Measurements from ENCODE around the gene PRSS8.
"Not testable (repeated sequence)": the region's sequence is repeated elsewhere in the genome, so short reads cannot be mapped to it uniquely, and the experiment has no call there.

Gene PRSS8

DNA sequence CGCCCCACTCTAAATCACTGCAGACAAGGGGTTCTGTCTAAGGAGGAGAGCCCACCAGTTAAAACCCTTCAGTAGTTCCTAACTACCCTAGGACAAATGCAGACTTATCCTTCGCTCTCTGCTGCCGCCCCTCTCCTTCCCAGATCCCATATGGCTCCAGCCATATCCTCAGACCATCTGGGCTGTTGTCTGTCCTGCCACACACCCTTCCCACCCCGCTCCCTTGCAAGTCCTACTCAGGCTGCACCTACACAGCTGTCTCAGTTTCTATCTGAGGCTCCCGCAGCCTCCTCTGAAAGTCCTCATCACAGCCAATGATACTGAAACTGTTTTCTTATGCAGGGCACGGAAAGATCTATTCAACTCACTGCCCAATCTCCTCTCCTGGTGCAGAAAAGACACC lies 28.1 kb downstream of the PRSS8 start:
- in situ Hi-C loops (cut with MboI; ENCODE audit: low sequenced_read_pairs), result no loop called here

DNA sequence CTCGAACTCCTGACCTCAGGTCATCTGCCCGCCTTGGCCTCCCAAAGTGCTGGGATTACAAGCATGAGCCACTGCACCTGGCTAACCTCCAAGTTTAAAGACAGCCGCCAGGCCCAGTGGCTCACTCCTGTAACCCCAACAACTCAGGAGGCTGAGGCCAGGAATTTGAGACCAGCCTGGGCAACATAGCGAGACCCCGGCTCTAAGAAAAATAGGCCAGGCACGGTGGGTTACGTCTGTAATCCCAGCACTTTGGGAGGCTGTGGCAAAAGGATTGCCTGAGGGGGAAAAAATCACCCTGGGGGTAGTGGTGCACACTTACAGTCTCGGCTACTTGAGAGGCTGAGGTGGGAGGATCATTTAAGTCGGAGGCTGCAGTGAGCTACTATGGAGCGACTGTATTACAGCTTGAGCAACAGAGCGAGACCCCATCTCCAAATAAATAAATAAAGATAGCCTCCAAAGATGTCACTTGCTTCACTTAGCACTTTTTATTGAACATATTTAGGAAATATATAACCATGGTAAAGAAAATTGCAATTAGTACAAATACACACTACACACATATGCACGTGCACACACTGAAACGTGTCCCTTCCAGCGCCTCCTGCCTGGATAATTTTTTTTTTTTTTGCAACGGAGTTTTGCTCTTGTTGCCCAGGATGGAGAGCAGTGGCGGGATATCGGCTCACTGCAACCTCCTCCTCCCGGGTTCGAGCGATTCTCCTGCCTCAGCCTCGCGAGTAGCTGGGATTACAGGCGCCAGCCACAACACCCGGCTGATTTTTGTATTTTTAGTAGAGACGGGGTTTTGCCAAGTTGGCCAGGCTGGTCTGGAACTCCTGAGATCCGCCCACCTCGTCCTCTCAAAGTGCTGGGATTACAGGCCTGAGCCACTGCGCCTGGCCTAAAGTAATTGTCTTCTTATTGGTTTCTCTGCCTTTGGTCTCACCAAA lies 28.7 kb downstream of the PRSS8 start:
- in situ Hi-C loops (cut with MboI; ENCODE audit: low sequenced_read_pairs), result no loop called here

DNA sequence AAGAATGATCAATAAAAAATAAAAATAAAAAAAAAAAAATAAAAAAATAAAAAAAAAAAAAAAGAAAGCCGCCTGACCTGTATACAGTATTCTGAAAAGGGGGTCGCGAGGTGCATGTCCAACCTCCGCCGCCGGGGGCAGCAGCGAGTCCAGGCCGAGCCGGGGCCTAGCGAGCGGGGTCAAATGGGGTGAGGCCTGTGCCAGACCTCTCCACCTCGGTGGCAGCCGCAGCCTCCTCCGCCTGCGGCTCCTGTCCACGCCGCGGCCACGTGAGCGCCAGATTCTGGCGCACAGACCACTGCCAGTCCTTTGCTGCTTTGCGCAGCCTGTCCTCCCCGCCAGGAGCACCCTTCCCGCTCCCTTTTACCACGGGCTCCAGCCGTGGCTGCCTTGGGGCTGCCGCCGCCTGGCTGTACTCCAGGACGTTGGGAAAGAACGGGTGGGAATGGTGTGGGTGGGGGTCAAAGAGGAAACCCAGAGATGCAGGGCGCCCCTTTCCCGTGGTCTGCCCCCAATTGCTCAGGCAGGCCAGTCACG lies 29.8 kb downstream of the PRSS8 start:
- in situ Hi-C loops (cut with MboI; ENCODE audit: low sequenced_read_pairs), result no loop called here

DNA sequence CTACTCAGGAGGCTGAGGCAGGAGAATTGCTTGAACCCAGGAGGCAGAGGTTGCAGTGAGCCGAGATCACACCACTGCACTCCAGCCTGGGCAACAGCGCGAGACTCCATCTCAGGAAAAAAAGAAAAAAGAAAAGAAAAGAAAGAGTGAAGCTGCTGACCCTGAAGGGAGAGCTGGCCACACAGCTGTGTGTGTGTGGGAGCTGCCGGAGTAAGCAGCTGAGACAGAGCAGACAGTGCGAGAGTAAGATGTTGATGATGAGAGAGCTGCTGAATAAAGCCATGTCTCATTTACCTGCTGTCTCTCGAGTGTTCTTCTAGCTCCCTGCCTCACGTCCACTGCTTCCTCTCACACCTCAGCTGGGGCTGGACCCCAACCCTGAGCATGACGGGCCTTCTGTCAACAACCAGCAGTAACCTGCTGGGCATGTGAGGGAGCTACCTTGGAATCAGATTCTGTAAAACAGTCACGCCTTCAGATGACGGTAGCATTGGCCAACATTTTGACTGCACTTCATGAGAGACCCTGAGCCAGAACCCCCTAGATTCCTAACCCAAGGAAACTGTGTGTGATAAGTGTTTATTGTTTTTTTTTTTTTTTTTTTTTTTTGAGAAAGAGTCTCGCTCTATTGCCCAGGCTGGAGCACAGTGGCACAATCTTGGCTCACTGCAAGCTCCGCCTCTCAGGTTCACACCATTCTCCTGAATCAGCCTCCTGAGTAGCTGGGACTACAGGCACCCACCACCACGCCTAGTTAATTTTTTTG lies 34.5 kb downstream of the PRSS8 start:
- in situ Hi-C loops (cut with MboI; ENCODE audit: low sequenced_read_pairs), result not testable (repeated sequence)

DNA sequence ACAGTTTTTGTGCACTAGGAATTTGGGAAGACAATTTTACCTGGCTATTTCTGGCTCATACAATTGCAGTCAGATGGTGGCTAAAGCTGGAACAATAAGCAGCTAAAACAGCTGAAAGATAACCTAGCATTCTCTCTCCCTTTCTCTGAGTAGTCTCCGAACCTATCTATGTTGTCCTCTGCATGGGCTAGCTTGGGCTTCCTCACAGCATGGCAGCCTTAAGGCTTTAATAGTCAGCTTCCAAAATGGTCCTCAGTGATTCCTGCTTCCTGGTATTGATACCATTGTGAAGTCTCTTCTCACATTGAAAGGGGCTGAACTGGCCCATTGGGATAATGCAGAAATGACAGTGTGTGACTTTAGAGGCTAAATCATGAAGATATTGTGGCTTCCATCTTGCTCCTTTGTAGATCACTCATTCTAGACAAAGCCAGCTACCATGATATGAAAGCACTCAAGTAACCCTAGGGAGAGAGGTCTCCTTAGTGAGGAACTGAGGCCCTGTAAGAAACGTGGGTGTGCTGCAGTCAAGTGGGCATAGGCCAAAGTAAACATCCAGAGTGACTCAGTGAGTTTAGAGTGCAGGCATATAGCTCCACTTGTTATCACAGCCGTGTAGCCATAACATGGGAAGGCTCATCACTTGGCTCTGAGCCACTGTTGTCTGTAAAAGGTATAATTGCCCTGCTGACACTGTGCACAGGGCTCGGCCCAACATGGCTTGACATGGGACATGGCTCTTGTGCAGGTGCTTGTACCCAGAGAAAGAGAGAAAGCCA lies 35.5 kb downstream of the PRSS8 start:
- in situ Hi-C loops (cut with MboI; ENCODE audit: low sequenced_read_pairs), result no loop called here

DNA sequence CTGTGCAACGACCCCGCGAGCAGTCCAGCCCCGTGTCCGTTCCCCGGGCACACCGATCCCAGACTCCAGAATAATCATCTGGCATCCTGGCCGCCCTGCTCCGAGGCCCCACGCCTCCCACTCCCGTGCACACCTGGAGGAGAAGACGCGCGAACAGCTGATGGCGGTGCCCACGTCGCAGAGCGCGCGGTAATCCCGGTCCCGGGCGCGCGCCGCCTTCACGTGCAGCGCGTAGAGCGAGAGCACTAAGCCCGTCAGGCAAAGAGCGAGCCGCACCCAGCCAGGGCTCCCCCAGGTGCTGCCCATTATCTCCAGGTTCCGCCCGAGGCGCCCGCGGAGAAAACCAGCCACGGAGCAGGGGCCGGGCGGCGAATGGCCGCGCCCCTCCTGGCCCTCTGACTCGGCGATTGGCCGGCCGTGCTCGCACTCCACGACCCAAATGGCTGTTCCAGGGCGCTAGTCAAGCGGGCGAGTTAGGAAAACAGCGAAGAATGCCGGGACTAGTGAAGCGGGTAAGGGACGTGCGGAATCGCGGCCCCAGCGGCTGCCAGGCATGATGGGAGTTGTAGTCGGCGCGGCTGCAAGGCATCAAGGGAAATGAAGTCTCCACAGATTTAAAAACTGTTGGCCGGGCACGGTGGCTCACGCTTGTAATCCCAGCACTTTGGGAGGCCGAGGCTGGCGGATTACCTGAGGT lies 41.0 kb downstream of the PRSS8 start, which contains the start of gene VKORC1:
VKORC1 (minus strand) TSS at position 374 of the 697 bp plus-strand sequence; CDS start at position 306, 68 bp downstream.
- in situ Hi-C loops (cut with MboI; ENCODE audit: low sequenced_read_pairs), result no loop called here

DNA sequence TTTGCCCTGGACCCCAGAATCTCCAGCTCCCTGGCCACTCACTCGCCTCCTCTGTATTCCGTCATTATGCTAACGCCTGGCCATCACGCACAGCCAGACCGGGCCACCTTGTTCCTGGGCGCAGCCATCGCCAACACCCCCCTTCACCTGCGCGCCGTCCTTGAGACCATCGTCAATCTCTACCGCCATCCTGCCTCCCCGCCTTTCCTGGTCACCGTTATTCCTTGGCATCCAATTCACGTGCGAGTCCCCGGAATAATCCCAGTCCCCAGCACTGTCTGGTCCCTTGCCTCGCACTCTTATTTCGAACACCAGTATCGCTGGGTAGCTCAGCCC lies 41.5 kb downstream of the PRSS8 start:
- in situ Hi-C loops (cut with MboI; ENCODE audit: low sequenced_read_pairs), result no loop called here

DNA sequence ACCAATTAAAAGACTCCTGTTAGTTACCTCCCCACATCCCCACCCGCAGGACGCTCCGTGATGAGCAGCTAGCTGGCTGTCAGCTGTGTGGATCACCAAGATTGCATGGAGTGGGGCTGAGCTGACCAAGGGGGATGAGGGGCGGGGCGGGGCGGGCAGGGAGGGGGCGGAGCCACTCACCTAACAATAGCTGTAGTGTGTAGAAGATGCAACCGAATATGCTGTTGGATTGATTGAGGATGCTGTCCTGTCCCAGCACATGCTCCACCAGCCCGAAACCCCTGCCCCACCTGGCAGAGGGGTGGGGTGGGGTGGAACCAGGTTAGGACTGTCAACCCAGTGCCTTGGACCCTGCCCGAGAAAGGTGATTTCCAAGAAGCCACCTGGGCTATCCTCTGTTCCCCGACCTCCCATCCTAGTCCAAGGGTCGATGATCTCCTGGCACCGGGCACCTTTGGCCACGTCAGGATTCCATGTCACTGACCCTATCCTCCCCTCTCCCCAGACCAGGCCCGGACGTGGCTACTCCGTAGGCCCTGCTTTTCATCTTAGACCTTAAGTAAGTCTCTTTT lies 42.3 kb downstream of the PRSS8 start:
- in situ Hi-C loops (cut with MboI; ENCODE audit: low sequenced_read_pairs), result no loop called here

DNA sequence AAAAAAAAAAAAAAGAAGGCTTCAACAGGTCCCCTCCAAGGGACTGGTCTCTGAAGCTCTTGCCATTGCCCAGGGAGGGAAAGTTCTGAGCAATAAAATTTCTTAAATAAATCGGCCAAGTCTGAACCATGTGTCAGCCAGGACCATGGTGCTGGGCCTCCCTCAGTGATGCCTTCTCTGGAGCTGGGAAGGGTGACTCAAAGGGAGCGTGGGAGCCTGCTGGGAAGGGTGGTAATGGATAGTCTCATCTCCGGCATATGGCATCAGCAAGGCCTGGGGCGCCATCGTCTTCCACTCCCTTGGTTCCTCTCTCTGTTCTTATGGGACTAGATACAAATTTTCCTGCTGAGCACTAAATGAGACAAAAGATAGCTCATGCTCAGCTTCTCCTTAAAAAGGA lies 43.2 kb downstream of the PRSS8 start:
- in situ Hi-C loops (cut with MboI; ENCODE audit: low sequenced_read_pairs), result no loop called here

DNA sequence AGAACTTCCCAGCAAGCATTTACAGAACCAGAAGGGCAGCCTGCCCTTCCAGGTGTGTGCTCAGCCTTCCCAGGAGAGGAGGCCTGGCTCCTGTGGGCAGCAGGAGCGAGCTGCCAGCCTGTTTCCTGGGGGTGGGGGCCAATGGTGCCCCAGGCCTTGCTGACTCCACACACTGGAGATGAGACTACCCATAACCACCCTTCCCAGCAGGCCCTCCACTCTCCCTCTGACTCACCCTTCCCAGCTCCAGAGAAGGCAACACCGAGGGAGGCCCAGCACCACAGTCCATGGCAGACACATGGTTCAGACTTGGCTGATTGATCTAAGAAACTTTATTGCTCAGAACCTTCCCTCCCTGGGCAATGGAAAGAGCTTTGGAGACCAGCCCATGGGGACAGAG lies 45.0 kb downstream of the PRSS8 start:
- in situ Hi-C loops (cut with MboI; ENCODE audit: low sequenced_read_pairs), result no loop called here

DNA sequence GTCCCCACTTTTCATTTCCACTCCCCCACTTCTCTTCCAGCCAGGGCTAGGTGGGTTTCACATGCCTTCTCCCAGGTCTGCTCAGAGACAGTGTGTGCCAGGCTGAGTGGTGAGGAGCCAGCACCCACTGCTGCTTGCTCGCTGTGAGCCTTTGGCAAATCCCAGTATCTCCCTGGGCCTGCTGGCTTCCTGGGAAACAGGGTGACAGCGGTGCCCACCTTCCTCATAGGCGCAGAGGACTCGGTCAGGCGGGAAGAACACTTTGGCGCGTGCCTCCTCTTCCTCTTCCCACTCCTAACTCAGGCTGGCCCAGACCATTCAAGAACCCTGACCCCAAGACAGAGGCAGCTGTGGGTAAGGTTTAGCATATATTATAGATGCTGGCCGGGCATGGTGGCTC lies 46.3 kb downstream of the PRSS8 start:
- in situ Hi-C loops (cut with MboI; ENCODE audit: low sequenced_read_pairs), result no loop called here

DNA sequence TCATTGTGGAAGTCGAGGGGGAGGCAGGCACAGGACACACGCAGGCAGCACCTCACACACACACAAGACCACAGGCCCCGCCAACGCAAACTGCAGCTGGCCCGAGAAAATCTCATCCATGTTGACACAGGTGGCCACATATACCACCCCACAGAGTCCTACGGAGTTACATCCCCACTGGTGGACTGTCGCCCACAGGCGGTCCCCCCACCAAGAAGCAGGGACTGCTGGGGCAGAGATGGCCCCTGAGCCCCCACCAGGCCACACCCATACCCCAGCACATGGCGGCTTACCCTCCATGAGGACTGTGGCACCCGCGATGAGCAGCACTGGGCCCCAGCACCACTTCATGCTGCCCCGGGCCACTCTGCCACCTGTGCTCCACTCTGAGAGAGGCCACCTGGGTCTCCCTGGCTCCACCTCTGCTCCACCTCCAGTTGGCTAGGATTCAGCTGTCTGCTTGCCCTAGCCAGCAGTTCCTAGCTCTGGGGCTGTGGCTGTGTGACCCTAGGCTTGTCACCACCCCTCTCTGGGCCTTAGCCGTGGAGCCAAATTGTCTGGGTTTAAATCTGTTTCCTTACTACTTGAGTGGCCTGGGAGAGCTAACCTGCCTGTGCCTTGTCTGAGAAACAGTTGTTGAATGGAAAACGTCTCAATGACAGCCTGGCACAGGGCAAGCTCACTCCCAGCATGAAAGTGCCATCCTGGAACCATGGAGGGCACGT lies 46.9 kb downstream of the PRSS8 start, which contains the start of gene PRSS53:
PRSS53 (minus strand) TSS at position 485 of the 725 bp plus-strand sequence; CDS start at position 351, 134 bp downstream.
- in situ Hi-C loops (cut with MboI; ENCODE audit: low sequenced_read_pairs), result no loop called here

DNA sequence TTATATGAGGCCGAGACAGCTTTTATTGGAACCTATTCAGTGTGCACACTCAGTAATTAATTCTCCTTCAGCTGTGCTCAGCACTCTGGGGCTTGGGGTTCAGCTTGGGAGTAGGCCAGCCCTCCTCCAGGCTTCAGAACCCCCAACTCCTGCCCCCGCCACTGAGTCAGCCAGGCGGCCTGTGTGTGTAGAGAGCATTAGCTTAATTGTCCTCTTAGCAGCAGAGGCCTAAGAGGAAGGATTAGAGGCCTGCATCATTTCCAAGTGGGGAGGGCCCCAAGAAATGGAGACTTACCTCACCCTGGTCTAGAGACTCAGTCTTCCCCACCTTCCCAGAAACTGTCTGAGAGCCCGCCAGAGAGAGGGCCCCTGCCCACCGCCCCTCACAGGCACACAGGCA lies 47.6 kb downstream of the PRSS8 start:
- in situ Hi-C loops (cut with MboI; ENCODE audit: low sequenced_read_pairs), result no loop called here

DNA sequence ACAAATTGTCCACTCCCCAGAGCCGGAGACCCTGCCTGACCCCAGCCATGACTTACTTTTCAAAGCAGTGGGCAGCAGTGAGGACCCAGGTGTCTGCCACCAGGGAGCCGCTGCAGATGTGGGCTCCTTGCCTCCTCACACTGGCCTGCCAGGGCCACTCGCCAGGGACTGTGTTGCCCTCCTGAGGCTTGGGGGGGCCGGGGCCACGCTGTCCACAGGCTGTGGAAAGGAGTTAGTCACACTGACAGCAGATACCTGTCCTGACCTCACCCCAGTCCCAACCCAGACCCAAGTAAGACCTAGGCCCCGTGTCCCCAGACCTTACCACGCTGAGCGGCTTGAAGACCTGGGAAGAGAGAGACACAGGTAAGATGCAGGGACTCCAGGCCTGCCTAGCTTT lies 48.0 kb downstream of the PRSS8 start:
- in situ Hi-C loops (cut with MboI; ENCODE audit: low sequenced_read_pairs), result no loop called here

DNA sequence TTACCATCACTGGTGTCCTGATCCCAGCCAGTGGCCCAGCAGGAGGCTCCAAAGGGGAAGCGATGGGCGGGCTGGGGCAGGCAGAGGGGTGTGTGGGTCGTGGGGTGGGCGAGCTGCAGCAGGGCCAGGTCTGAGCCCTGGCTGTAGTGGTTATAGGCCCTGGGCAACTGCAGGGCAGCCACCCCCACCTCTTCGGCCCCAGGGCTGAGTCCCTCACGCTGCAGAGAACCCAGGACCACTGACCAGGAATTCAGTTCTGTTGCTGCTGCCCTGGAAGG lies 49.0 kb downstream of the PRSS8 start:
- in situ Hi-C loops (cut with MboI; ENCODE audit: low sequenced_read_pairs), result no loop called here

DNA sequence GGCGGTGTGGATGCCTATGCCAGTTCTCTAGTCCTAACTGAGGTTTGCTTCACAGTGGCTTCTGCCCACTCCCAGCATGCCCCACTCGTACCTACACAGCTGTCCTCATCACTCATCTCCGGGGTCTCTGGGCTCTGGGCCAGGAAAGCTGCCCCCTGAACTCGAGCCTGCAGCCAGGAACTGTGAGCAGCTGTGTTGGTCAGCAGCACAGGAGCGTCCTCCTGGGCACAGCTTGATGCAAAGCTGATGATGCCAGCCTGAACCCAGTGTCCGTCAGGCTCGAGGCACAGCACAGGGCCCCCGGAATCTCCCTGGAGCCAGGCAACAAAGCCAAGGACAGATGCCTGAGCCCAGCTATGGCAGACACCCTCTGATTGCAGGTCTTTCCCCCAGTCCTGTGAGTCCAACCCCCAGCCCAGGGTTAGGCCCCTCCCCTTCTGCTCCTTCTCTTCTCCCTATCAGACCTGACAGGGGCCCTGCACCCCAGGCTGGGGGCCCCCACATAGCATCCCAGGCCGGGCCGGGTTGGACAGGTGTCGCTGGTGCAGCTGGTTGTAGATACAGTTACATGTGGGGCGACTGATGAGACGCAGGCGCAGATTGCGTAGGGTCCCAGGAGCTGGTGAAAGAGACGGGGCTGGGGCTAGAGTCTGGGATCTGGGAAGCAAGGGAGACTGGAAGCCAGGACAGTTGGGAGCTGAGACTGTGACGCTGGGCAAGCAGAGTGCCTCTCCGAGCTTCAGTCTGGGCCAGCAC lies 49.5 kb downstream of the PRSS8 start:
- in situ Hi-C loops (cut with MboI; ENCODE audit: low sequenced_read_pairs), result no loop called here

DNA sequence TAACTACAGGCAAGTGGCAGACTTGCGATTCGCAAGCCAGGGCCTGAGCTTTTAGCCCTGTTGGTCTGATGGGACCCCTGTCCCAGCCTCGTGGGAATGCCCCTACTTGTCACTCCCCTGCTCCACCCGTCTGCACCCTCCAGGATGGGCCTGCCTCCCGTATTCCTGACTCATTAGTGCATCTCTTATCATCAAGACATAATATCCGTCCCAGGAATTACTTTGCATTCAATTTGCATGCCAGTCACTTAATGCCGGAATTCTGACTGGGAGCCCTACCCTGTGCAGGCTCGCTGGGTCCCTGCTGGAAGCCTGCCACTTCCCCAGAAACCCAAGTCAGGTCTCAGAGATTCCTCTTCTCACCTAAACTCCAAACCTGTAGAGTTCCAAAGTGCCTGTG lies 50.1 kb downstream of the PRSS8 start:
- in situ Hi-C loops (cut with MboI; ENCODE audit: low sequenced_read_pairs), result no loop called here

DNA sequence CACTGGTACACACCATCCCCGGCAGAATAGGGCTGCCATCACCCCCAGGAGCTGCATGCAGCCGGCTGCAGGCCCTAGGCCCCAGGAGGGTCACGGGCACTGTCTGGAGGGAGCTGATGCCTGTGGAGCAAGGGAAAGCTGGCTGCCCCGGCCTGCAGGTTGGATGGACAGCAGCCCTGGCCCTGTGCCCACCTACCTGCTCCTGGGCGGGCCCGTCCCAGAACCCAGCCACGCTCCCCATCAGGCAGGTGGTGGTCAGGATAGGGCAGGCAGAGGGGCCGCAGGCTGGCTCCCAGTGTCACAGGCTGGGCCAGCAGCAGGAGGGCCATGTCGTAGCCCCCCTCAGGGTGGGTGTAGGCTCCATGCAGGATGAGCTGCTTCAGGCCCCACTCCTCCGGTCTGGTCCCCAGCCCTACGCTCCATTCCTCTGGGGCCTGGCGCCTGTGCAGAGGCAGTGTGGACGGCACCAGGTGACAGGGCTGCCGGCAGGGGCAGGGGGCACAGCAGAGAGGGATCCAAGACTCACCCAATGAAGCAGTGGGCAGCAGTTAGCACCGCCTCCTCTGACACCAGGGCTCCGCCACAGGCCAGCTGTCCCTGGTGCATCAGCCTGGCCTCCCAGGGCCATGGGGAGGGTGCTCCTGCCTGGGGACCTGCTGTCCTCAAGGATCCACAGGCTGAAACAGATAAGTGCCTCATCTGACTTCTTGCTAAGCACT lies 50.8 kb downstream of the PRSS8 start:
- in situ Hi-C loops (cut with MboI; ENCODE audit: low sequenced_read_pairs), result no loop called here
